SK-N-SH treated with all-trans-retinoic acid at 6 μM for 48 hours (cell line): ENCODE measurements around the gene UBL3.
A peak's percentile ranks its signal among the peaks of the same experiment; 100 is the strongest.

Source experiments
- ATAC-seq: fragments of 200-7000 bp; cut with Tn5 transposase; 3 replicates; pipeline ENCODE4 v1.9.1; 2020; ENCODE audit warnings: mild to moderate bottlenecking, moderate library complexity
- ARNTL ChIP-seq: fragments of 450-650 bp; formaldehyde crosslinking; IDR thresholded peaks from 2 replicates; pipeline ENCODE4 v1.5.0; 2020; ENCODE audit warnings: low read depth, mild to moderate bottlenecking, moderate library complexity, borderline replicate concordance
- BACH2 ChIP-seq: fragments of 250-450 bp; sonication (Bioruptor Pico); IDR thresholded peaks from 2 replicates; pipeline ENCODE4 v1.9.0; 2021; ENCODE audit warnings: mild to moderate bottlenecking, borderline replicate concordance
- CSRNP3 ChIP-seq: fragments of 250-450 bp; sonication (Bioruptor Pico); IDR thresholded peaks from 2 replicates; pipeline ENCODE4 v1.5.1; 2021; ENCODE audit warnings: mild to moderate bottlenecking, moderate library complexity
- ESRRG ChIP-seq: fragments of 250-450 bp; sonication (Bioruptor Pico); IDR thresholded peaks from 2 replicates; pipeline ENCODE4 v1.6.1; 2021; ENCODE audit warnings: mild to moderate bottlenecking
- GLIS3 ChIP-seq: fragments of 250-450 bp; sonication (Bioruptor Pico); IDR thresholded peaks from 2 replicates; pipeline ENCODE4 v1.5.0; 2020; ENCODE audit warnings: mild to moderate bottlenecking, moderate library complexity
- ISL1 ChIP-seq: fragments of 250-450 bp; sonication (Bioruptor Pico); IDR thresholded peaks from 2 replicates; pipeline ENCODE4 v2.1.2; 2022; ENCODE audit warnings: mild to moderate bottlenecking, moderate library complexity
- OSR1 ChIP-seq: fragments of 250-450 bp; sonication (Bioruptor Pico); IDR thresholded peaks from 2 replicates; pipeline ENCODE4 v1.8.0; 2022; ENCODE audit warnings: moderate library complexity, mild to moderate bottlenecking, inconsistent platforms
- PPARA ChIP-seq: fragments of 250-450 bp; sonication (Bioruptor Pico); IDR thresholded peaks from 2 replicates; pipeline ENCODE4 v1.5.0; 2020; ENCODE audit warnings: mild to moderate bottlenecking, borderline replicate concordance
- RARB ChIP-seq: fragments of 250-450 bp; sonication (Bioruptor Pico); IDR thresholded peaks from 2 replicates; pipeline ENCODE4 v1.8.0; 2021; ENCODE audit warnings: mild to moderate bottlenecking, moderate library complexity
- SNAI2 ChIP-seq: fragments of 250-450 bp; sonication (Bioruptor Pico); IDR thresholded peaks from 2 replicates; pipeline ENCODE4 v1.5.0; 2020; ENCODE audit warnings: mild to moderate bottlenecking, moderate library complexity
- TCF4 ChIP-seq: fragments of 250-450 bp; sonication (Bioruptor Pico); IDR thresholded peaks from 2 replicates; pipeline ENCODE4 v1.8.0; 2021; ENCODE audit warnings: mild to moderate bottlenecking, moderate library complexity, borderline replicate concordance
- TOX ChIP-seq: fragments of 250-450 bp; sonication (Bioruptor Pico); IDR thresholded peaks from 2 replicates; pipeline ENCODE4 v1.8.0; 2021; ENCODE audit warnings: mild to moderate bottlenecking, moderate library complexity, borderline replicate concordance
- TSHZ2 ChIP-seq: fragments of 250-450 bp; sonication (Bioruptor Pico); IDR thresholded peaks from 2 replicates; pipeline ENCODE4 v1.5.0; 2020; ENCODE audit warnings: mild to moderate bottlenecking, moderate library complexity
- ZFP30 ChIP-seq: fragments of 450-650 bp; formaldehyde crosslinking; IDR thresholded peaks from 2 replicates; pipeline ENCODE4 v1.5.0; 2022; ENCODE audit warnings: mild to moderate bottlenecking, moderate library complexity
- ZNF565 ChIP-seq: fragments of 450-650 bp; formaldehyde crosslinking; conservative IDR thresholded peaks from 2 replicates; pipeline ENCODE4 v1.5.0; 2020; ENCODE audit warnings: low read depth, mild to moderate bottlenecking, moderate library complexity
- ZNF8 ChIP-seq: fragments of 450-650 bp; formaldehyde crosslinking; IDR thresholded peaks from 2 replicates; pipeline ENCODE4 v1.5.0; 2020; ENCODE audit warnings: mild to moderate bottlenecking, moderate library complexity
- TF ChIP-seq, protein P1 (sequence below): fragments of 250-450 bp; sonication (Bioruptor Pico); IDR thresholded peaks from 2 replicates; pipeline ENCODE4 v1.8.0; 2021; ENCODE audit warnings: low read depth, mild to moderate bottlenecking, moderate library complexity, borderline replicate concordance
- TF ChIP-seq, protein P2 (sequence below): fragments of 250-450 bp; sonication (Bioruptor Pico); IDR thresholded peaks from 2 replicates; pipeline ENCODE4 v1.5.1; 2020; ENCODE audit warnings: low read depth, mild to moderate bottlenecking, moderate library complexity

UBL3 gene

DNA sequence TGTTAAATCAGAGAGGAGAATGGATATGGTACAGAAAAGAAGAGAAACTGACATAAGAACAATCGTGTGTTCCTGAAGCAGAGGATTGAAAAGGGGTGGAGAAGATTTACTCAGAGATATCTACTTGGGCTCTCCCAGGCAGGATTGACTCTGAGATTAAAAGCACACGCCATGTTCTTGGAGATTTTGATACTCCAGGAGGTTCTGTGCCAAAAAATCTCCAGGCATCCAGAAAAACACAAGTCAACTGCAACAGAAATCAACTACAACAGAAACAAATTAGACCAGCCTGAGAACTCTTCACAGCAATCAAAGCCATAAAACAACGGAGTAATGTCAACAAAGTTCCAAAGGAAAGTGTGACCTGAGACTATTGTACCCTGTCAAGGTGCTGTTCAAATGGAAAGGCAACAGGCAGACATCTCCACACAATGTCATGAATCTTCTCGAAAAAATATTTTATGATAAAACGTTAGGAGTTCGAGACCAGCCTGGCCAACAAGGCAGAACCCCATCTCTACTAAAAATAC, 104.2 kb downstream of the UBL3 start:
- no peak; the same call in 2 of the 3 replicates for ATAC-seq
- no peak for TF ChIP-seq RARB
- TF ChIP-seq, all 23 proteins: peak for 0

DNA sequence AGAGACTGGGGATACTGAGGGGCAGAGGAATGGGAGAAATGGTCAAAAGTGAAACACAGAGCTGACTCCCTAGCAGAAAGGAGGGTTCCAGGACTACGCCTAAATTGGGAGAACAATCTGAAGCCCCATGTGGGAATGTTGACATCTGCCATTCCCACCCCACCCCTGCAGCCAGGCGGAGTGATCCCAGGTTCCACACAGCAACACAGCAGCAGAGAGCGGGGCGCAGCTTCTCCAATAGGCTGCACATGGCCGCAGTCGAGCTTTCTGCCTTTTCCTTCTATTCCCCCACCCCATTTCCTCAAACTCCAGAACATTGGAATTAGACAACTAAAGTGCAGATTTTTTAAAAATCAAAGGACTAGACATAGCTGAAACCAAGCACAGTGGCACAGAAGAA, 104.7 kb downstream of the UBL3 start:
- ATAC-seq = no peak
- TF ChIP-seq, protein P1, sequence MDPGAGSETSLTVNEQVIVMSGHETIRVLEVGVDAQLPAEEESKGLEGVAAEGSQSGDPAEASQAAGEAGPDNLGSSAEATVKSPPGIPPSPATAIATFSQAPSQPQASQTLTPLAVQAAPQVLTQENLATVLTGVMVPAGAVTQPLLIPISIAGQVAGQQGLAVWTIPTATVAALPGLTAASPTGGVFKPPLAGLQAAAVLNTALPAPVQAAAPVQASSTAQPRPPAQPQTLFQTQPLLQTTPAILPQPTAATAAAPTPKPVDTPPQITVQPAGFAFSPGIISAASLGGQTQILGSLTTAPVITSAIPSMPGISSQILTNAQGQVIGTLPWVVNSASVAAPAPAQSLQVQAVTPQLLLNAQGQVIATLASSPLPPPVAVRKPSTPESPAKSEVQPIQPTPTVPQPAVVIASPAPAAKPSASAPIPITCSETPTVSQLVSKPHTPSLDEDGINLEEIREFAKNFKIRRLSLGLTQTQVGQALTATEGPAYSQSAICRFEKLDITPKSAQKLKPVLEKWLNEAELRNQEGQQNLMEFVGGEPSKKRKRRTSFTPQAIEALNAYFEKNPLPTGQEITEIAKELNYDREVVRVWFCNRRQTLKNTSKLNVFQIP (CRISPR knock-in tag) = no peak
- no peak for TF ChIP-seq BACH2 (CRISPR knock-in tag)
- TF ChIP-seq TSHZ2 = no peak
- no peak for TF ChIP-seq ZNF565 (CRISPR knock-in tag)
- TF ChIP-seq, protein P2, sequence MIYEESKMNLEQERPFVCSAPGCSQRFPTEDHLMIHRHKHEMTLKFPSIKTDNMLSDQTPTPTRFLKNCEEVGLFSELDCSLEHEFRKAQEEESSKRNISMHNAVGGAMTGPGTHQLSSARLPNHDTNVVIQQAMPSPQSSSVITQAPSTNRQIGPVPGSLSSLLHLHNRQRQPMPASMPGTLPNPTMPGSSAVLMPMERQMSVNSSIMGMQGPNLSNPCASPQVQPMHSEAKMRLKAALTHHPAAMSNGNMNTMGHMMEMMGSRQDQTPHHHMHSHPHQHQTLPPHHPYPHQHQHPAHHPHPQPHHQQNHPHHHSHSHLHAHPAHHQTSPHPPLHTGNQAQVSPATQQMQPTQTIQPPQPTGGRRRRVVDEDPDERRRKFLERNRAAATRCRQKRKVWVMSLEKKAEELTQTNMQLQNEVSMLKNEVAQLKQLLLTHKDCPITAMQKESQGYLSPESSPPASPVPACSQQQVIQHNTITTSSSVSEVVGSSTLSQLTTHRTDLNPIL (CRISPR knock-in tag) = no peak
- TF ChIP-seq SNAI2 (CRISPR knock-in tag) = no peak
- no peak for TF ChIP-seq ZFP30 (CRISPR knock-in tag)
- no peak for TF ChIP-seq PPARA (CRISPR knock-in tag)
- TF ChIP-seq CSRNP3 (CRISPR knock-in tag) = no peak
- no peak for TF ChIP-seq TOX (CRISPR knock-in tag)
- no peak for TF ChIP-seq ISL1 (CRISPR knock-in tag)
- no peak for TF ChIP-seq ZNF8 (CRISPR knock-in tag)
- TF ChIP-seq ESRRG (CRISPR knock-in tag) = no peak
- TF ChIP-seq TCF4 (CRISPR knock-in tag) = no peak
- no peak for TF ChIP-seq GLIS3 (CRISPR knock-in tag)
- no peak for TF ChIP-seq OSR1 (CRISPR knock-in tag)

GRCh38 chr13:29743201-29743786, 107.1 kb downstream of the UBL3 start:
- no peak for TF ChIP-seq PPARA (CRISPR knock-in tag)
- TF ChIP-seq TCF4 (CRISPR knock-in tag) = peak; percentile 57; the same call in 1 of the 2 replicates
- no peak for TF ChIP-seq CSRNP3 (CRISPR knock-in tag)
- TF ChIP-seq ARNTL (CRISPR knock-in tag) = no peak
- TF ChIP-seq, protein P2 (CRISPR knock-in tag) = no peak
- ATAC-seq = peak; percentile 73
